HEK293 (cell line): ENCODE measurements around the gene EREG.

Experiments
- CTCF ChIA-PET: fragments of 350-600 bp; formaldehyde crosslinking; extraction: SDS; loops from one replicate; lab custom pipeline; 2021; ENCODE audit warnings: antibody characterized with exemption; lab: Yijun Ruan, JAX
- POLR2A ChIA-PET: fragments of 300-600 bp; formaldehyde crosslinking; extraction: SDS; loops from one replicate; lab custom pipeline; 2020; ENCODE audit warnings: antibody characterized with exemption, inconsistent platforms; lab: Yijun Ruan, JAX
- H3K27ac ChIP-seq: fragments of 200-500 bp; sonication (Bioruptor generic); 2 replicates; pipeline ENCODE4 v1.5.1; 2014; ENCODE audit warnings: low read depth, low read length, control low read depth, inconsistent platforms; ENCODE audit errors: extremely low read depth
- H3K36me3 ChIP-seq, 2 experiments: fragments of 200-500 bp in 1 of 2; sonication (Bioruptor generic) in 1 of 2; 1 replicate in 1 of 2; 2 replicates in 1 of 2; pipeline ENCODE4 v1.5.1; 2014 to 2017; ENCODE audit warnings: inconsistent platforms in 2 of 2, low read length in 2 of 2; ENCODE audit not compliant: control insufficient read depth in 2 of 2, insufficient read depth in 1 of 2
- H3K4me1 ChIP-seq: fragments of 200-500 bp; sonication (Bioruptor generic); 2 replicates; pipeline ENCODE4 v1.5.1; 2014; ENCODE audit warnings: mild to moderate bottlenecking, low read length, inconsistent platforms; ENCODE audit not compliant: control insufficient read depth, insufficient read depth
- H3K4me3 ChIP-seq: 2 replicates; pipeline ENCODE4 v1.5.1; 2011; ENCODE audit warnings: low read depth, mild to moderate bottlenecking, control low read depth, low read length, moderate library complexity
- H3K9me3 ChIP-seq: fragments of 200-500 bp; sonication (Bioruptor generic); 2 replicates; pipeline ENCODE4 v1.5.1; 2014; ENCODE audit warnings: low read depth, low read length, inconsistent platforms; ENCODE audit not compliant: control insufficient read depth, insufficient read depth
- FEZF1 ChIP-seq: fragments of 450-650 bp; formaldehyde crosslinking; IDR thresholded peaks from 2 replicates; pipeline ENCODE4 v1.5.1; 2016; ENCODE audit warnings: missing biosample characterization, missing genetic modification characterization
- ZFP69B ChIP-seq: fragments of 450-650 bp; formaldehyde crosslinking; IDR thresholded peaks from 2 replicates; pipeline ENCODE4 v1.5.1; 2016; ENCODE audit warnings: missing biosample characterization, missing genetic modification characterization
- ZIC2 ChIP-seq: fragments of 450-650 bp; formaldehyde crosslinking; IDR thresholded peaks from 2 replicates; pipeline ENCODE4 v1.5.1; 2016; ENCODE audit warnings: missing biosample characterization, missing genetic modification characterization
- ZNF23 ChIP-seq: fragments of 450-650 bp; formaldehyde crosslinking; IDR thresholded peaks from 2 replicates; pipeline ENCODE4 v1.5.1; 2016; ENCODE audit warnings: missing biosample characterization, missing genetic modification characterization, borderline replicate concordance
- ZNF416 ChIP-seq: fragments of 450-650 bp; formaldehyde crosslinking; IDR thresholded peaks from 2 replicates; pipeline ENCODE4 v1.5.1; 2016; ENCODE audit warnings: missing biosample characterization, missing genetic modification characterization
- ZNF426 ChIP-seq: fragments of 450-650 bp; formaldehyde crosslinking; IDR thresholded peaks from 2 replicates; pipeline ENCODE4 v1.5.1; 2017; ENCODE audit warnings: missing biosample characterization, missing genetic modification characterization, mild to moderate bottlenecking, inconsistent platforms, moderate library complexity
- ZNF544 ChIP-seq: fragments of 450-650 bp; formaldehyde crosslinking; IDR thresholded peaks from 2 replicates; pipeline ENCODE4 v1.5.0; 2017; ENCODE audit warnings: missing biosample characterization, missing genetic modification characterization
- ZNF571 ChIP-seq: fragments of 450-650 bp; formaldehyde crosslinking; IDR thresholded peaks from 2 replicates; pipeline ENCODE4 v1.5.0; 2017; ENCODE audit warnings: missing biosample characterization, missing genetic modification characterization
- ZNF623 ChIP-seq: fragments of 450-650 bp; formaldehyde crosslinking; IDR thresholded peaks from 2 replicates; pipeline ENCODE4 v1.5.1; 2016; ENCODE audit warnings: missing biosample characterization, missing genetic modification characterization
- ZNF654 ChIP-seq: fragments of 450-650 bp; formaldehyde crosslinking; IDR thresholded peaks from 2 replicates; pipeline ENCODE4 v1.5.1; 2016; ENCODE audit warnings: low read depth, missing biosample characterization, missing genetic modification characterization
- ZNF747 ChIP-seq: fragments of 450-650 bp; formaldehyde crosslinking; IDR thresholded peaks from 2 replicates; pipeline ENCODE4 v1.5.1; 2016; ENCODE audit warnings: missing biosample characterization, missing genetic modification characterization
- ZNF830 ChIP-seq: fragments of 450-650 bp; IDR thresholded peaks from 2 replicates; pipeline ENCODE4 v1.5.0; 2018; ENCODE audit warnings: missing biosample characterization, missing genetic modification characterization, low read depth, mild to moderate bottlenecking, moderate library complexity
- TF ChIP-seq, protein P1 (sequence below): sonication (generic); formaldehyde crosslinking; IDR thresholded peaks from 2 replicates; pipeline ENCODE4 v1.8.1; 2022; ENCODE audit warnings: mild to moderate bottlenecking, moderate library complexity, missing genetic modification reagents
- TF ChIP-seq, protein P2 (sequence below): fragments of 450-650 bp; formaldehyde crosslinking; IDR thresholded peaks from 2 replicates; pipeline ENCODE4 v1.5.1; 2016; ENCODE audit warnings: missing biosample characterization, missing genetic modification characterization, borderline replicate concordance
- TF ChIP-seq, protein P3 (sequence below): fragments of 450-650 bp; formaldehyde crosslinking; IDR thresholded peaks from 2 replicates; pipeline ENCODE4 v1.5.0; 2017; ENCODE audit warnings: missing biosample characterization, missing genetic modification characterization, borderline replicate concordance
- TF ChIP-seq, protein P4 (sequence below): fragments of 450-650 bp; formaldehyde crosslinking; IDR thresholded peaks from 2 replicates; pipeline ENCODE4 v1.5.1; 2016; ENCODE audit warnings: missing biosample characterization, missing genetic modification characterization
- TF ChIP-seq, protein P5 (sequence below): fragments of 450-650 bp; formaldehyde crosslinking; IDR thresholded peaks from 2 replicates; pipeline ENCODE4 v1.5.1; 2016; ENCODE audit warnings: missing biosample characterization, missing genetic modification characterization
- TF ChIP-seq, protein P6 (sequence below): IDR thresholded peaks from 2 replicates; pipeline ENCODE4 v1.6.1; 2011; ENCODE audit warnings: mild to moderate bottlenecking, low read depth, low read length, borderline replicate concordance
- TF ChIP-seq, protein P7 (sequence below): fragments of 450-650 bp; formaldehyde crosslinking; IDR thresholded peaks from 2 replicates; pipeline ENCODE4 v1.5.1; 2017; ENCODE audit warnings: missing biosample characterization, missing genetic modification characterization

Gene EREG

DNA sequence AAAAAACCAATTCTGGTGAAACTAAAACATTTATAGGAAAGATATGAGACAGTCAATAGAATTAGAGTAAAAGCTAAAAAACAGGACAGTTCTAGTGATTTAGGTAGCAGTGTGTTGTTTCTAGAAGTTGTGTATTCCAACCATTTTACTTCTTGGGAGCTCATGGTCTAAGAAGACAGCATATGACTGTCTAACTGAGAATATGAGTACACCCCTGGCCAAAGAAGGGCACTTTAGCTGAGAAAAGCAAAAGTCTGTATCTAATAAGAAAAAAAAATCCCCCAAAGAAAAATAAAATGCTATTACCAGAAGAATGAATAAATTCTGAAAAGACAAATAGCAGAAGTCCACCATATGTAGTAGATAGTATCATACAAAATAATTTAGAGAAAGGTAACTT lies 26.4 kb downstream of the EREG start:
- H3K36me3 ChIP-seq, result no peaks in the 10 kb centered on the region
- H3K9me3 ChIP-seq, result no peaks in the 10 kb centered on the region
- TF ChIP-seq ZNF571 (tag by site-specific recombination), result no peak
- no peak for TF ChIP-seq ZFP69B (tag by site-specific recombination)
- TF ChIP-seq ZIC2 (tag by site-specific recombination), result no peak
- TF ChIP-seq, protein P1, sequence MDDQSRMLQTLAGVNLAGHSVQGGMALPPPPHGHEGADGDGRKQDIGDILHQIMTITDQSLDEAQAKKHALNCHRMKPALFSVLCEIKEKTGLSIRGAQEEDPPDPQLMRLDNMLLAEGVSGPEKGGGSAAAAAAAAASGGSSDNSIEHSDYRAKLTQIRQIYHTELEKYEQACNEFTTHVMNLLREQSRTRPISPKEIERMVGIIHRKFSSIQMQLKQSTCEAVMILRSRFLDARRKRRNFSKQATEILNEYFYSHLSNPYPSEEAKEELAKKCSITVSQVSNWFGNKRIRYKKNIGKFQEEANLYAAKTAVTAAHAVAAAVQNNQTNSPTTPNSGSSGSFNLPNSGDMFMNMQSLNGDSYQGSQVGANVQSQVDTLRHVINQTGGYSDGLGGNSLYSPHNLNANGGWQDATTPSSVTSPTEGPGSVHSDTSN (CRISPR knock-in tag), result no peak
- TF ChIP-seq, protein P2, sequence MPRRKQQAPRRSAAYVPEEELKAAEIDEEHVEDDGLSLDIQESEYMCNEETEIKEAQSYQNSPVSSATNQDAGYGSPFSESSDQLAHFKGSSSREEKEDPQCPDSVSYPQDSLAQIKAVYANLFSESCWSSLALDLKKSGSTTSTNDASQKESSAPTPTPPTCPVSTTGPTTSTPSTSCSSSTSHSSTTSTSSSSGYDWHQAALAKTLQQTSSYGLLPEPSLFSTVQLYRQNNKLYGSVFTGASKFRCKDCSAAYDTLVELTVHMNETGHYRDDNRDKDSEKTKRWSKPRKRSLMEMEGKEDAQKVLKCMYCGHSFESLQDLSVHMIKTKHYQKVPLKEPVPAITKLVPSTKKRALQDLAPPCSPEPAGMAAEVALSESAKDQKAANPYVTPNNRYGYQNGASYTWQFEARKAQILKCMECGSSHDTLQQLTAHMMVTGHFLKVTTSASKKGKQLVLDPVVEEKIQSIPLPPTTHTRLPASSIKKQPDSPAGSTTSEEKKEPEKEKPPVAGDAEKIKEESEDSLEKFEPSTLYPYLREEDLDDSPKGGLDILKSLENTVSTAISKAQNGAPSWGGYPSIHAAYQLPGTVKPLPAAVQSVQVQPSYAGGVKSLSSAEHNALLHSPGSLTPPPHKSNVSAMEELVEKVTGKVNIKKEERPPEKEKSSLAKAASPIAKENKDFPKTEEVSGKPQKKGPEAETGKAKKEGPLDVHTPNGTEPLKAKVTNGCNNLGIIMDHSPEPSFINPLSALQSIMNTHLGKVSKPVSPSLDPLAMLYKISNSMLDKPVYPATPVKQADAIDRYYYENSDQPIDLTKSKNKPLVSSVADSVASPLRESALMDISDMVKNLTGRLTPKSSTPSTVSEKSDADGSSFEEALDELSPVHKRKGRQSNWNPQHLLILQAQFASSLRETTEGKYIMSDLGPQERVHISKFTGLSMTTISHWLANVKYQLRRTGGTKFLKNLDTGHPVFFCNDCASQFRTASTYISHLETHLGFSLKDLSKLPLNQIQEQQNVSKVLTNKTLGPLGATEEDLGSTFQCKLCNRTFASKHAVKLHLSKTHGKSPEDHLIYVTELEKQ, result no peak
- TF ChIP-seq FEZF1 (tag by site-specific recombination), result no peak
- TF ChIP-seq ZNF23 (tag by site-specific recombination), result no peak
- TF ChIP-seq ZNF416 (tag by site-specific recombination), result no peak
- TF ChIP-seq, protein P3, sequence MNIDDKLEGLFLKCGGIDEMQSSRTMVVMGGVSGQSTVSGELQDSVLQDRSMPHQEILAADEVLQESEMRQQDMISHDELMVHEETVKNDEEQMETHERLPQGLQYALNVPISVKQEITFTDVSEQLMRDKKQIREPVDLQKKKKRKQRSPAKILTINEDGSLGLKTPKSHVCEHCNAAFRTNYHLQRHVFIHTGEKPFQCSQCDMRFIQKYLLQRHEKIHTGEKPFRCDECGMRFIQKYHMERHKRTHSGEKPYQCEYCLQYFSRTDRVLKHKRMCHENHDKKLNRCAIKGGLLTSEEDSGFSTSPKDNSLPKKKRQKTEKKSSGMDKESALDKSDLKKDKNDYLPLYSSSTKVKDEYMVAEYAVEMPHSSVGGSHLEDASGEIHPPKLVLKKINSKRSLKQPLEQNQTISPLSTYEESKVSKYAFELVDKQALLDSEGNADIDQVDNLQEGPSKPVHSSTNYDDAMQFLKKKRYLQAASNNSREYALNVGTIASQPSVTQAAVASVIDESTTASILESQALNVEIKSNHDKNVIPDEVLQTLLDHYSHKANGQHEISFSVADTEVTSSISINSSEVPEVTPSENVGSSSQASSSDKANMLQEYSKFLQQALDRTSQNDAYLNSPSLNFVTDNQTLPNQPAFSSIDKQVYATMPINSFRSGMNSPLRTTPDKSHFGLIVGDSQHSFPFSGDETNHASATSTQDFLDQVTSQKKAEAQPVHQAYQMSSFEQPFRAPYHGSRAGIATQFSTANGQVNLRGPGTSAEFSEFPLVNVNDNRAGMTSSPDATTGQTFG (tag by site-specific recombination), result no peak
- ChIA-PET POLR2A (no interaction called here), CTCF (no interaction called here)
- no peaks in the 10 kb centered on the region for H3K4me1 ChIP-seq
- no peak overlapping the region for H3K27ac ChIP-seq
- no peak overlapping the region for H3K4me3 ChIP-seq

DNA sequence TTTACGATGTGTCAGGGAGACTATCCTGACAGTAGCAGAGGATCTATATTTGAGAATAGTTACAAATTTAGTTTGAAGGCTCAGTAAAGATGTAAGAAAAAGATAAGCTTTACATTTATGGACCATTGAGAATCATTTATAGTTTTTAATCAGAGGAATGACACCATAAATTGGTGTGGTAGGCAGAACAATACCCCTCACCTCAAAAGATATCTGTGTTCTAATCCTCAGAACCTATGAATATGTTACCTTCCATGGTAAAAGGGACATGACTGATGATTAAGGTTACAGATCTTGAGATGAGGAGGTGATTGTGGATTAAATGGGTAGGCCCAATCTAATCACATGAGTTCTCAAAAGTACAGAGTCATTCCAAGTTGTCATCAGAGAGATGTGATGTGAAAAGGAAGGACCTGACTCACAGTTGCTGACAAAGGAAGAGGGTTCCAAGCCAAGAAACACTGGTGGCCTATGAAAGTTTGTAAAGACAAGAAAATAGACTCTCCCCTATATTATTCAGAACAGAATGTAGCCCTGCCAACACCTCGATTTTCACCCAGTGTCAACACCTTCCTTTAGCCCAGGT lies 27.0 kb downstream of the EREG start:
- Histone ChIP-seq H3K9me3 (no peaks in the 10 kb centered on the region), H3K27ac (no peak overlapping the region), H3K4me3 (no peak overlapping the region), H3K4me1 (no peaks in the 10 kb centered on the region), H3K36me3 (no peaks in the 10 kb centered on the region)
- ChIA-PET POLR2A (no interaction called here), CTCF (no interaction called here)
- TF ChIP-seq, protein P4, sequence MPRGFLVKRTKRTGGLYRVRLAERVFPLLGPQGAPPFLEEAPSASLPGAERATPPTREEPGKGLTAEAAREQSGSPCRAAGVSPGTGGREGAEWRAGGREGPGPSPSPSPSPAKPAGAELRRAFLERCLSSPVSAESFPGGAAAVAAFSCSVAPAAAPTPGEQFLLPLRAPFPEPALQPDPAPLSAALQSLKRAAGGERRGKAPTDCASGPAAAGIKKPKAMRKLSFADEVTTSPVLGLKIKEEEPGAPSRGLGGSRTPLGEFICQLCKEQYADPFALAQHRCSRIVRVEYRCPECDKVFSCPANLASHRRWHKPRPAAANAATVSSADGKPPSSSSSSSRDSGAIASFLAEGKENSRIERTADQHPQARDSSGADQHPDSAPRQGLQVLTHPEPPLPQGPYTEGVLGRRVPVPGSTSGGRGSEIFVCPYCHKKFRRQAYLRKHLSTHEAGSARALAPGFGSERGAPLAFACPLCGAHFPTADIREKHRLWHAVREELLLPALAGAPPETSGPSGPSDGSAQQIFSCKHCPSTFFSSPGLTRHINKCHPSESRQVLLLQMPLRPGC (tag by site-specific recombination), result no peak
- TF ChIP-seq ZNF654 (tag by site-specific recombination) (no peak), ZNF544 (no peak), ZNF830 (tag by site-specific recombination) (no peak), ZNF747 (tag by site-specific recombination) (no peak), ZNF426 (tag by site-specific recombination) (no peak), ZNF623 (tag by site-specific recombination) (no peak)
- TF ChIP-seq, protein P5, sequence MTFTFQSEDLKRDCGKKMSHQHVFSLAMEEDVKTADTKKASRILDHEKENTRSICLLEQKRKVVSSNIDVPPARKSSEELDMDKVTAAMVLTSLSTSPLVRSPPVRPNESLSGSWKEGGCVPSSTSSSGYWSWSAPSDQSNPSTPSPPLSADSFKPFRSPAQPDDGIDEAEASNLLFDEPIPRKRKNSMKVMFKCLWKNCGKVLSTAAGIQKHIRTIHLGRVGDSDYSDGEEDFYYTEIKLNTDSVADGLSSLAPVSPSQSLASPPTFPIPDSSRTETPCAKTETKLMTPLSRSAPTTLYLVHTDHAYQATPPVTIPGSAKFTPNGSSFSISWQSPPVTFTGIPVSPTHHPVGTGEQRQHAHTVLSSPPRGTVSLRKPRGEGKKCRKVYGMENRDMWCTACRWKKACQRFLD (tag by site-specific recombination), result no peak
- TF ChIP-seq, protein P6, sequence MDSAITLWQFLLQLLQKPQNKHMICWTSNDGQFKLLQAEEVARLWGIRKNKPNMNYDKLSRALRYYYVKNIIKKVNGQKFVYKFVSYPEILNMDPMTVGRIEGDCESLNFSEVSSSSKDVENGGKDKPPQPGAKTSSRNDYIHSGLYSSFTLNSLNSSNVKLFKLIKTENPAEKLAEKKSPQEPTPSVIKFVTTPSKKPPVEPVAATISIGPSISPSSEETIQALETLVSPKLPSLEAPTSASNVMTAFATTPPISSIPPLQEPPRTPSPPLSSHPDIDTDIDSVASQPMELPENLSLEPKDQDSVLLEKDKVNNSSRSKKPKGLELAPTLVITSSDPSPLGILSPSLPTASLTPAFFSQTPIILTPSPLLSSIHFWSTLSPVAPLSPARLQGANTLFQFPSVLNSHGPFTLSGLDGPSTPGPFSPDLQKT, result no peak
- TF ChIP-seq, protein P7, sequence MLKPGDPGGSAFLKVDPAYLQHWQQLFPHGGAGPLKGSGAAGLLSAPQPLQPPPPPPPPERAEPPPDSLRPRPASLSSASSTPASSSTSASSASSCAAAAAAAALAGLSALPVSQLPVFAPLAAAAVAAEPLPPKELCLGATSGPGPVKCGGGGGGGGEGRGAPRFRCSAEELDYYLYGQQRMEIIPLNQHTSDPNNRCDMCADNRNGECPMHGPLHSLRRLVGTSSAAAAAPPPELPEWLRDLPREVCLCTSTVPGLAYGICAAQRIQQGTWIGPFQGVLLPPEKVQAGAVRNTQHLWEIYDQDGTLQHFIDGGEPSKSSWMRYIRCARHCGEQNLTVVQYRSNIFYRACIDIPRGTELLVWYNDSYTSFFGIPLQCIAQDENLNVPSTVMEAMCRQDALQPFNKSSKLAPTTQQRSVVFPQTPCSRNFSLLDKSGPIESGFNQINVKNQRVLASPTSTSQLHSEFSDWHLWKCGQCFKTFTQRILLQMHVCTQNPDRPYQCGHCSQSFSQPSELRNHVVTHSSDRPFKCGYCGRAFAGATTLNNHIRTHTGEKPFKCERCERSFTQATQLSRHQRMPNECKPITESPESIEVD (tag by site-specific recombination), result no peak
